GM19397 (cell line): ENCODE results near the gene ABCB9.

Experiments
- ATAC-seq: cut with Tn5 transposase; IDR thresholded peaks from one replicate; pipeline ENCODE4 v1.9.1; 2021; ENCODE audit warnings: mild to moderate bottlenecking, moderate library complexity; ENCODE audit not compliant: unreplicated experiment

ABCB9 gene

DNA sequence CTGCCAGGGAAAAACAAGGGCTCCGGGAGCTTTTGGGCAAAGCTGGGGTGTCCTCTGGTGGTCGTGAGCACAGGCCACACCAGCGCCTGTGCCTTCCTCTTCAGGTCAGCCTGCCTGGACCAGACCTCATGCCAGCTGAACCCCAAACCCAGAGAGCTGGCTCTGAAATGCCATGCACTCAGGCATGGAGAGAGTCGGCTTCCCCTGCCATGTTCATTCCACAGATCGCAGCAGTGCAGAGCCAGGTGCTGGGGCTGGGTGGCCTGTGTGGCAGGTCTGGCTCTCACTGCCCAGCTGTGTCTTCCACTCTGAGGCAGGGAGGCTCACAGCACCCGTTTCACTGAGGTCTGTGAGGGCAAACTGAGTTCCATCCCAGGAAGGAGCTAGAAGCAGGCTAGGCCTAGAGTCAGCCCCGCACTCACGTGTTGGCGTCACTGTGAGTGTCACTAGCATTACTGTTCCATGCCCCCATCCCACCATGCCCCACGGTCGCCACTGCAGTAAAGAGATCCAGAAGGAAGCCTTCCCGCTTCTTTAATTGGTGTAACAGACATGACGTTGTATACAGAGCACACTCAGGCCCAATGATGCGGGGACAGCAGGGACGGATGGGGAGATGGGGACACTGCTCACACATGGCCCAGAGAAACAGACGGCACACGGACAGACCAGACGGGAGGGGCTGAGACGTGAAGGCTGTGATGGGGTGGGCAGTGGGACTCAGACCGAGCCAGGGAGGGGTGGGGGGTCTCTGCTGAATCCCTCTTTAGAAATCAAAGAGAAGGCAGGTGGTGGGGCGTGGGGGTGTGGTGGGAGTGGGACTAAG lies 16.9 kb upstream of the ABCB9 start:
- ATAC-seq: no peak

DNA sequence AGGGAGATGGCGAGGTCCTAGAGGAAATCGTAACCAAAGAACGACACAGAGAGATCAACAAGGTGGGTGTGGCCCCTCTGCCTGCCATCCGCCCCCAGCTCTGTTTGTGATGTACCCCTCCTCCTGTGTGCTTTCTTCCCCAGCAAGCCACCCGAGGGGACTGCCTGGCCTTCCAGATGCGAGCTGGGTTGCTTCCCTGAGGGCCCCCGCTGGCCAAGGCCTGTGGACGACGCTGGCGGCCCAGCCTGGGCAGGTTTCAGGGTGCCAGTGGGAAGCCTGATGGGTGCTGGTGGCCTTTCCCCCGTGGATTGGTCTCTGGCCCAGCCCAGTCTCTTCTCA lies 16.2 kb upstream of the ABCB9 start:
- no peak for ATAC-seq

DNA sequence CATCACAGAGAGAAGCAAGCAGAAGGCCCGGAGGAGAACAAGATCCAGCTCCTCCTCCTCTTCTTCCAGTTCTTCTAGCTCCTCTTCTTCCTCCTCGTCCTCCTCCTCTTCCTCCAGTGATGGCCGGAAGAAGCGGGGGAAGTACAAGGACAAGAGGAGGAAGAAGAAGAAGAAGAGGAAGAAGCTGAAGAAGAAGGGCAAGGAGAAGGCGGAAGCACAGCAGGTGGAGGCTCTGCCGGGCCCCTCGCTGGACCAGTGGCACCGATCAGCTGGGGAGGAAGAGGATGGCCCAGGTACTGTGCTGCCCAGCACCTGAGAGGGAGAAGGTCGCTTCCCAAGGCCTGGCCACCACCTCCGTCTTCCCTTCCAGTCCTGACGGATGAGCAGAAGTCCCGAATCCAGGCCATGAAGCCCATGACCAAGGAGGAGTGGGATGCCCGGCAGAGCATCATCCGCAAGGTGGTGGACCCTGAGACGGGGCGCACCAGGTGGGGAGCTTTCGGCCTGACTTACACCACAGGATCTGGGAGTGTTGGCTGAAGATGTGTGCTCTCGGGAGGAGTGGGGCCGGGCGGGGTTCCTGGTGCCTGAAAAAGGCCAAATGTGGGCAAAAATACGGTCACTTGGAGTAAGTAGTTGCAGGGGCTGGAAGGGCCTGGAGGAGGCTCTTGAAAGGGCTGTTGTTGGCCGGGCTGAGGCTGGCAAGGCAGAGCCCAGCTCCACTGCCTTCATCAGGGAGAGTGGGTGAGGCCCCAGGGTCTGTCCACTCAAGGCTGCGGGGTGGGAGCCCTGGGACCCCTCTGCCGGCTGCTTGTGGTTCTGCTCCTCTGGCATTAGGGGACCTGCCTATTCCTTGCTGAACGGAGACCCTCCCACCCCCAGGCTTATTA lies 15.6 kb upstream of the ABCB9 start:
- no peak for ATAC-seq

DNA sequence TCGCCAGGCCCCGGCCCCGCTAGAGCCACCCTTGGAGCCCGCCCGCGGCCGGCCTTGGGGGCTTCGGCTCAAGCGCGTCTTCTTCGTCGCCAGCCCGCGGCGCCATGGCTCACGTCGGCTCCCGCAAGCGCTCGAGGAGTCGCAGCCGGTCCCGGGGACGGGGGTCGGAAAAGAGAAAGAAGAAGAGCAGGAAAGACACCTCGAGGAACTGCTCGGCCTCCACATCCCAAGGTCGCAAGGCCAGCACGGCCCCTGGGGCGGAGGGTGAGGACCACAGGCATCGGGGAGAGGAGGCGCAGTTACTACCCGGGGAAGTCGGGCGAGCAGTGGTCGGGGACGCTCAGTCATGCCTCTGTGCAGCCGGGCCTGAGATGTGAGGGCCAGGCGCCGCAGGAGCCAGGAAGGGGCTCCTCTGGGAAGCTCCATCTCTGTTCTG lies 14.8 kb upstream of the ABCB9 start:
- peak; percentile 20 for ATAC-seq

DNA sequence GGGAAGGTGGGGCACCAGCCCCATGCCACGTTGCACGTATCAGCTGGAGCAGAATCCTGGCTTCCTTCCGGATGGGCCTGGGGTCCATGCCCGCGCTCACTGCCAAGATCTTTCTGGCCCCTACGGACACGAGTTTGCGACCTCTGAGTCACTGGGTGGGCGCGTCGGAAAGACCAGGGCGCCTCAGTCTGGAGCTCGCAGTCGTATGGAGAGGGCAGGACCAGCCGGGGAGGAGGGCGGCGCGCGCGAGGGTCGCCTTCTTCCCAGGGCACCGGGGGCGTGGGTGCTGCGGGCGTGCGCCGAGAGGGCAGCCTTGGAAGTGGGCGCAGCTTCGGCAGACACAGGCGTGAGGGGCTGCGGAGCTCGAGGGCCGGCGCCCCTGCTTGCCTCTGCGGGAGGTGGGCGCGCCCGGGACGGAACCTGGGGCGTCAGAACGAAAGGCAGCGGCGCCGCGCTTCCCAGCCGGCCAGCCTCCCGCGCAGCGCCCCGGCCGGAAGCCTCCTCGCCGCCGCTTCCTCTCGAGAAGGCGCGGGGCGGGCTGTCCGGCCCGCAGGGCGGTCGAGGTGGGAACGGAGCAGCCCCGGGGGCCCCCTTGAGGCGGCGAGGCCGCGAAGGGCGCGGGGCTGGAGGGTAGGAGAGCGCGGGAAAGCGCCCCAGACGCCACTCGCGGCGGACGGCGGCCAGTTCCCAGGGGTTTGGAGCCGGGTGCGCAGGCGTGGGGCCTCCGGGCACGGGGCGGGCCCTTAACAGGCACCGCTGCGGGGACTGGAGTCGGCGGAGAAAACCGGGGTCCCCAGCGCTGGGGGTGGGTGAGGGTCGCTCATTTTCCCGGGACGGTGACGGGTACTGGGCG lies 14.1 kb upstream of the ABCB9 start, which contains the start of gene ARL6IP4:
Gene ARL6IP4, plus strand, starts transcription at position 499 of the 853 bp plus-strand sequence. CDS start 459 bp downstream, outside the sequence.
- peak; percentile 54 for ATAC-seq

DNA sequence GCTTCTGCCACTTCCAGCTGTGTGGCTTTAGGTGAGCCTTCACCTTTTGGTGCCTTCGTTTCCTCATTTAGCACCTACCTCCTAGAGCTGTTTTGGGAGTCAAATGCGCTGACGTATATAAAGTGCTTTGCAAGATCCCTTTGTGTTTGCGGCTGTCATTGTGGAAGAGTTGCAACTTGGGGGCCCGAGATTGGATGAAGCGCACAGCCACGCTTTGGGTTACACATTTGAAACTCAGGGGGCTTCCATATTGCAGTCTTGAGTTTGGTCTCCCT lies 13.6 kb upstream of the ABCB9 start:
- ATAC-seq: no peak

DNA sequence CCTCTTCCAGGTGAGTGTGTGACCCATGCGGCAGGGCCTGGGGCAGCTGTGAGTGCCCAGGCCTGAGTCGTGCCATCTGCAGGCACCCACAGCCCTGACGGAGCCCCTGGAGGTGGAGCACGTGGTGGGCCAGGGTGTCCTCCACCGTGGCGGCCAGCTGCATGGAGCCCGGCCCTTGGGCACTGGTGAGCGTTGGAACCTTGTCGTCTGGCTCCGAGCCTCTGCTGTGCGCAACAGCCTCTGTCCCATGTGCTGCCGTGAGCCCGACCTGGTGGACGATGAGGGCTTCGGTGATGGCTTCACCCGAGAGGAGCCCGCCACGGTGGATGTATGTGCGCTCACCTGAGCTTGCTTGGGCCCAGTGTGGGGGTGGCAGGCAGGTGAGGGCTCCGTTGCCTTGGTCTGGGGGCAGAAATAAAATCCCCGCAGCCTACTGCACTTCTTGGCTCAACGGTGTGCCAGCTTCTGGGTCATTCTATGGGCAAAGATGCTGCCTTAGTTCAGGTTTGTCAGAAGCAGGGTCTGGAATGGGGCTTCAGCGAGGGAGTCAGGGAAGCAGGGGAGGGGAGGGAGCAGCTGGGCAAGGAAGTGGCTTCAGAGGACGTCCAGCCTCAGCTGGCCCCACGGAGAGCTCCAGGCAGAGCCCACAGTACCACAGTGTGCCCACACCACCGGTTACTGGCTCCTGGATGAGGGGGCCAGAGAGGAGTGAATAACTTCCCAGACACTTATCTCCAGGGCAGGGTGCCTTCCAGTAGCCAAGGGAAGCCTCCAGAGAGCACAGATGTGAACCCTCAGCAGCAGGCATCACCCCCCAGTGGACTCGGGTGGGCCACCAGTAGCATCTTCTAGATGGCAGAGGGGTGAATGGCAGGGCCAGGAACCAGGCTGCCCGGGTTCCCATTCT lies 13.0 kb upstream of the ABCB9 start:
- no peak for ATAC-seq

DNA sequence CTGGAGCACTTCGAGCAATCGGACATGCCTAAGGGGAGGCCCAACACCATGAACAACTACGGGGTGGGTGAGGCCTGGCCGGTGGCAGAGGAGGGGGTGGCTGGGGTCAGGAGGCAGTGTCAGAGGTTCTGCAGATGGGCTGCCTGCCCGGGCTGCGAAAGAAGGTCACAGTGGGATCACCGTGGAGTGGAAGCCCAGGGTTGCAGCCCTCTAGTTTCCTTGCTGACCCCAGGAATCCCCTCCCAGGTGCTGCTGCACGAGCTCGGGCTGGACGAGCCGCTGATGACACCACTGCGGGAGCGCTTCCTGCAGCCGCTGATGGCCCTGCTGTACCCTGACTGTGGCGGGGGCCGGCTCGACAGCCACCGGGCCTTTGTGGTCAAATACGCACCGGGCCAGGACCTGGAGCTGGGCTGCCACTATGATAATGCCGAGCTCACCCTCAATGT lies 12.3 kb upstream of the ABCB9 start:
- ATAC-seq: no peak

DNA sequence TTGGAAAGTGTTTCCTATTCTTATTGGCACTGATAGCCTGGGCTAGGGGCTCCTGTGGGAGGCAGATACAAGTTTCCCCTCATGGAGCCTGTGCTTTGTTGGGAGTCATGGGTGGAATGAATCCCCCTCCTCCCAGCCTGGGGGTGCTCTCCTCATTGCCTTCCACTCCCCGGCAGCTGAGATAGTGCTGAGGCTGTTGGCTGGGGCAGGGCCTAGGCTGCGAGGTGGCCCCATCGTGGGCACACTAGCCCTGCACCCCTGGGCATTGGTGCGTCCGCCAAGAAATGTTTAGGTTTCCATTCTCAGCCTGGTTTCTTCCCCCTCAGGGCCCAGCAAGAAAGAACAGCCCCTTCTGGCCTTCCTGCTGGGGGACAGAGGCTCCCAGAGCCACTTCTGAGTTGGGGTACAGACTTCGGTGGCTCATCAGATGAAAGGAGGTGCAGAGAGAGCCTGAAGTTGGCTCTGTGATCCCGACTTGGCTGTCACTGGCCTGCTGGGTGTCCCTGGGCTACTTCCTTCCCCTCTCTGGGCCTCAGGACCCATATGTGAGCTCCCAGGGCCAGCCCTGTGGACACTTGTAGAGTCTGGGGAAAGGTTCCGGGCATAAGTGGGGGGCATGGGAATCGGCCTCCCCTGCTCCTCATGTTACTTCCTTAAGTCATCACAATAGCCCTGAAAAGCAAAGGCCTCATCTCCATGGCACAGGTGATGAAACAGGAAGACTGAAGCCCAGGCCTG lies 11.6 kb upstream of the ABCB9 start:
- no peak for ATAC-seq

DNA sequence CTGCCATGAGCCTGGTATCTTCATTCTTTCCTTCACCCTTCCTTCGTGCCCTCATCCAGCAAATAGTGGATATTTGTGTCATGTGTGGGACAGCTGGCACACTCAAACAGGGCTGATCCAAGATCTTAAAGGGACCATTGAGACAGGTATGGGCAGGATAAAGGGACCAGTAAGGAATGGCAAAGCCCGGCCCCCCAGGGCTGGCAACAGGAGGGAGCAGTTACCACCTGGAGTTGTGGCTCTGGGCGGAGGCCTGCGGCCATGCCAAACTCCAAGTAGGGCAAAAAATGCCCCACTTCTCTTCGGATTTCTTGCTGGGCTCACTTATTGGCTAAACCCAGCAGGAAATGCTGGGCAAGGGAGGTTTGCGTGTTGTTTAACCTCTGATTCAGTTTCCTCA lies 10.9 kb upstream of the ABCB9 start:
- no peak for ATAC-seq

DNA sequence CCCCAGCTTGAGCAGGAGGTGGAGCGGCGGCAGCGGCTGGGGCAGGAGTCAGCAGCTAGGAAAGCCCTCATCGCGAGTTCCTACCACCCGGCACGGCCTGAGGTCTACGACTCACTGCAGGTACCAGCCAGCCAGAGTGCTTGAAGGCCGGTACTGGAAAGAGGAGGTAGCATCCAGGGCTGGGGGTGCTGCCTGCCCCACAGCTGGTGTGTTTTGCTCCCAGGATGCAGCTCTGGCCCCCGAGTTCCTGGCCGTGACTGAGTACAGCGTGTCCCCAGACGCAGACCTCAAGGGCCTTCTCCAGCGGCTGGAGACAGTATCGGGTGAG lies 10.3 kb upstream of the ABCB9 start:
- ATAC-seq: no peak

DNA sequence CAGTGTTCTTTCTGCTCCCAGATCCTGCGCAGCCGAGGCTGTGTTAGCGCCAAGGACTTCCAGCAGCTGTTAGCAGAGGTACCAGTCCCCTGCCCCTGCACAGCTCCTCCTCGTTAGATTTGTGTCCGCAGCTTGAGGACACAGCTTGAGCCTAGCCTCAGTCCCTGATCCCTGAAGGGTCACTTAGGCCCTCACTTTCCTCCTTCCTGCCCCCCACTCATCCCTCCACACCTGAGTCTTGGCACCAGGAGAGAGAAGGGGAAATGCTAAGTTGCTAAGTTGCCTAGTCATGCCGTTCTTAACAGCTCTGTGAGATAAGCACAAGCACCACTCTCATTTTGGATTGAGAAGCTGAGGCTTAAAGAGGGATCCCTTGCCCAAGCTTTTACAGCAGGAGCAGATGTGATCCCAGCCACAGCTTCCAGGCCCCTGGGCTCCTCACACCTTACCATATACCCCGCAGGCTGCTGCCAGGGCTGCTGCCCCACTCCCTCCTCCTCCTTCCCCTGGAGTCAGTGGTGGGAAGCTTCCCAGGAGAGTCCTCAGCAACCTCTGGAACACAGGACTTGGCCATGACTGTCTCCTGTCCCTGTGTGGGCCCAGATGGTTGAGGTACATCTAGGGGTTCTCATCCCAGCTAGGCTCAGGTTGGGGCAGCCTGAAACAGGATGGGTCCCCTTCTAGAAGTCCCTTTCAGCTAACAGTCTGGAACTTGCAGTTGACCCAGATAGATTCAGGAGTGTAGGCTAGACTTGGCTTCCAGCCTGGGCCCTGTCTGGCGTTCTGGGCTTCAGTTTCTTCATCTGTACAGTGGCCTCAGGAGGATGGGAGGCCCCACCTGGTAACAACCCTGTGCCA lies 9.8 kb upstream of the ABCB9 start:
- no peak for ATAC-seq

DNA sequence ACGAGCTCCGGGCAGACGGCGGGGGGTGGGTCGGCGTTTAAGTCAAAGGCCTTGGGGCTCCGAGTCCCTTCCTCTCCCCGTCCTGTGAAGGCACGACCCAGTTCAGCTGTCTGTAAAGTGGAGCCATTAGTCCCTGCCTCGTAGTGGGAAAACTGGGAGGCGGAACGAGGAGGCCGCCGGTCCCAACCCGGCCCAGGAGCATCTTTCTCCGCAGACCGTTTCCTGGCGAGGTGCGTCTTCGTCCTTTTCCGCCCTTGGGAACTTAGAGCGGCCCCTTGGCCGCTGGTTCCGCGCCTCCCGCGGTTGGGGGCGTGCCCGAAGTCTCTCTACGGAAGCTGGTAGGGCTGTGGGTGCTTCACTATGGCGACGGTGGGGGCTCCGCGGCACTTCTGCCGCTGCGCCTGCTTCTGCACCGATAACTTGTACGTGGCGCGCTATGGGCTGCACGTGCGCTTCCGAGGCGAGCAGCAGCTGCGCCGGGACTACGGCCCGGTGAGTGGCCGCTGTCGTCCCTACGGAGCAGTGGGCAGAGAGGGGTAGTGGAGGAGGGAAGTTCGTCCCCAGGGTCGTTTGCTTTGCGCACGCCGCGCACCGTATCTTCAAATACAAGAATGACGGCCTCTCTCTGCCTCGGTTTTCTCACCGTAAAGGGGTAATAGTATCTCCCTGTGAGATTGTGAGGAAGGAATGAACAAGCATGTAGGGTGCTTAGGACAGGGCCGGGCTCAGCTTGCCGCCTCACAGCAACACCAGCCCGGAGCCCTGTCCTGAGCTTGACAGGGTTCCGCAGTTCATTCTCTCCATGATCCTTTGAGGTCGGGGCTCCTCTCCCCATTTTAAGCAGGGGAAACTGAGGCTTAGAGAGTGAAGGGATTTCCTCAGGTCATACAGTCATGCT lies 8.9 kb upstream of the ABCB9 start, which contains the start of gene OGFOD2:
Gene OGFOD2, plus strand, starts transcription at position 353 of the 898 bp plus-strand sequence. Its CDS starts 8 bp downstream, at position 361.
- peak; percentile 64 for ATAC-seq

DNA sequence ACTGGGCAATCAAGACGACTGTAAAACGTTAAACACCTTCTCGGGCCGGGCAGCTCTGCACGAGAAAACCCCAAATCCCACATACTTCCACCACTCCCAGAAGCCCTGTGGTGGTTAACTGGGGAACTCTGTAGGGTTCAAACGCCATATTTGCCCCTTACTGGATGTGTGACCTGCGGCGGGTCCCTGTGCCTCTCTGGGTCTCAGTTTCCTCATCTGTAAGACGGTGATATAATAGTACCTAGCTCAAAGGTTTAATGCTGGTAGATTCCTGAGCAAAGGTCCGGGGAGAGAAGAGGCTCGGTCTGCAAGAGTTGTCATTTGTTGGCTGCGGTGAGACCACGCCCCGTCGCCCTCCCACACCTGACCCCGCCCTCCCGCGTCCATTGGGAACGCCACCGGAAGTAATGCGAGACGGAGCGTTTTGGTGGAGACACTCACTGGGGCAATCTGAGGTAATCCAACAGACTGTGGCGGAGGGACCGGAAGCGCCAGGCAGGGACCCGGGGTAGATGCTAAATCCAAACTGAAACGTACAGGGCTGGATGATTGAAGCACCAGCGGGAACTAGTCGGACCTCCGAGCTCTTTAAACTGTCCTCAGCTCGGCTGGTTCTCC lies 8.1 kb upstream of the ABCB9 start:
- ATAC-seq: peak; percentile 82

DNA sequence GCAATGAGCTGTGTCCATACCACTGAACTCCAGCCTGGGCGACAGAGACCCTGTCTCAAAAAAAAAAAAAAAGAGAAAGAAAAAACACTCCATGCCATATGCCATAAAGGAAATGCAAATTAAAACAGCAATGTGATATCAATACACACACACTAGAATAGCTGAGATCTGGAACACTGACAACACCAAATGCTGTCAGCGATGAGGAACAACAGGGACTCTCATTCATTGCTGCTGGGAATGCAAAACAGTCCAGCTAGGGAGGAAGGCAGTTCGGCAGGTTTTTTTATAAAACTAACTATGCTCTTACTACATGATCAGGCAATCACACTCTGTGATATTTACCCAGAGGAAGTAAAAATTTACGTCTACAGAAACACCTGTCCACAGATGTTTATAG lies 3.4 kb upstream of the ABCB9 start:
- no peak for ATAC-seq

DNA sequence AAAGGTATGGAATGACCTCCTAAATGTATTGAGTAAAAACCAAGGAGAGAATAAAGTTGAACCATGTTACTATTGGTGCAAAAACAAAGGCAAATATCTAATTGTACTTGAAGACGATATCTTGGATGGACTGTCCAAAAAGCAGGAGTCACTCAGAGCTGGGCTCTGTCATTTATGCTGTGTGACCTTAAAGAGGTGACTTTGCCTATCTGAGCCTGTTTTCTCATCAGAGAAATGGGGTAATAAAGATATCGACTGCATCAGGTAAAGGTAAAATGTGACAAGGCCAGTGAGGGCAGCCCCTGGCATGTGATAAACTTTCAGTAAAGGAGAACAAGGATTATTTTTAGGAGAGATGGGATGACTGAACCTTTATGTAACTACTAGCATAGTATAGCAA lies 1.8 kb upstream of the ABCB9 start:
- no peak for ATAC-seq
